Nucleus accumbens (tissue), 56 donors: ENCODE measurements around the gene CRMP1.
"Not testable (repeated sequence)": the region's sequence is repeated elsewhere in the genome, so short reads cannot be mapped to it uniquely, and the experiment has no call there.

Source experiments
- DNase-seq, 56 donors: peaks; one replicate each; lab custom pipeline; 2025; lab: John Stamatoyannopoulos, UW

Gene CRMP1

GRCh38 chr4:5863461-5864113 is 29.3 kb downstream of the CRMP1 start:
- DNase-seq, result peak in 20 of 56 donors; percentile 12 to 63 (median 36)

GRCh38 chr4:5858020-5858769 is 34.7 kb downstream of the CRMP1 start:
- DNase-seq, result peak in 17 of 56 donors; percentile 15 to 47 (median 28)

- DNase-seq, result no peak
Measured at GRCh38 chr4:5857199-5857598, 35.7 kb downstream of the CRMP1 start.

GRCh38 chr4:5856362-5856761 is 36.5 kb downstream of the CRMP1 start:
- DNase-seq, result not testable (repeated sequence)

GRCh38 chr4:5854929-5855328 is 38.0 kb downstream of the CRMP1 start:
- no peak for DNase-seq

GRCh38 chr4:5852523-5853202 is 40.2 kb downstream of the CRMP1 start:
- no peak for DNase-seq

- no peak for DNase-seq
Measured at GRCh38 chr4:5851637-5852301, 41.1 kb downstream of the CRMP1 start.

- DNase-seq, result no peak
Measured at GRCh38 chr4:5845035-5845905, 47.6 kb downstream of the CRMP1 start.

- DNase-seq, result no peak
Measured at GRCh38 chr4:5843573-5844530, 49.0 kb downstream of the CRMP1 start.

- DNase-seq, result no peak
Measured at GRCh38 chr4:5842456-5842855, 50.4 kb downstream of the CRMP1 start.

- peak in 3 of 56 donors; percentile 7 to 34 (median 13) for DNase-seq
Measured at GRCh38 chr4:5839751-5840674, 52.9 kb downstream of the CRMP1 start.

- no peak for DNase-seq
Measured at GRCh38 chr4:5839332-5839731, 53.6 kb downstream of the CRMP1 start.

GRCh38 chr4:5837483-5837882 is 55.4 kb downstream of the CRMP1 start:
- not testable (repeated sequence) for DNase-seq

GRCh38 chr4:5836943-5837342 is 55.9 kb downstream of the CRMP1 start:
- no peak for DNase-seq

- DNase-seq, result no peak
Measured at GRCh38 chr4:5828005-5828391, 64.9 kb downstream of the CRMP1 start.

- no peak for DNase-seq
Measured at GRCh38 chr4:5827108-5828004, 65.5 kb downstream of the CRMP1 start.
